ENCODE data around the gene MTMR10. TPM values are rescaled to one million over a fixed set of nuclear protein-coding genes. Genes with fewer than 3 reads are reported as not detected.

The MTMR10 gene
- total and polyA plus RNA-seq, 2 donors (not counting 3 experiments of a cell fraction or from before 2014, with no cell fraction given): 48.3 to 88.5 TPM

DNA sequence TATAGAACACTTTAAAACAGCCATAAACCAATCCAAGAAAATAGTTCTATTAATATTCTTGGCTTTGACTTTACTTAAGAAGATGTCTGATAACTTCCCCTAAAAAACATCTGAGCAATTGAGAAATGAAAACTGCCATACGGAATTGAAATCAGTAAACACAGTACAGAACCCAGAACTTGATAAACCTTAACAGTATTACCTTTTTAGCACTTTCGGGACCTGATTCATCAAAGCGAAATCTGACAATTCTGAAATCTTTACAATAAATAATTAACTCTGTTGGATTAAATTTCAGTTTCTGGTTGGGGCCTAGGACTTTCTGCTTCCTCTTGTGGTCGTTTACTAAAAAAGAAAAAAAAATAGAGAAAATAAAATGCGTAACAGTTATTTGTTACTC, 17.3 kb downstream of the MTMR10 start:
- POLR2A ChIA-PET: interaction anchor here (0.6 kb wide), 1 partner anchor 10 kb away, joined by 3 read pairs; no protein-coding TSS in a partner anchor
- intact Hi-C loops (cut with micrococcal nuclease): no loop called here
- Histone ChIP-seq H3K9me3 (replicated peaks; ENCODE audit: control insufficient read depth, insufficient read depth, low read length) (no peaks in the 10 kb centered on the region), H4K20me1 (replicated peaks; ENCODE audit: control insufficient read depth, extremely low read depth, insufficient read depth, low read length) (peaks cover 4% of the 10 kb centered on the region), H3K27ac (ENCODE audit: insufficient read depth, low read depth, low read length) (no peak overlapping the region), H3K9me1 (replicated peaks; ENCODE audit: control insufficient read depth, extremely low read depth, insufficient read depth, low read length) (no peaks in the 10 kb centered on the region), H3K4me3 (replicated peaks in 1 of 3; ENCODE audit: insufficient read depth in 1 of 3, low read depth in 1 of 3, low read length in 3 of 3) (no peak overlapping the region), H3K4me2 (ENCODE audit: insufficient read depth, low read length) (no peak overlapping the region), H2AFZ (ENCODE audit: low read depth, low read length) (no peak overlapping the region), H3K4me1 (ENCODE audit: control insufficient read depth, extremely low read depth, insufficient read depth, low read length) (no peaks in the 10 kb centered on the region), H3K27me3 (ENCODE audit: control insufficient read depth in 2 of 2, insufficient read depth in 2 of 2, low read length in 2 of 2) (no peaks in the 10 kb centered on the region), H3K79me2 (ENCODE audit: control insufficient read depth, insufficient read depth, low read length) (peaks cover 61% of the 10 kb centered on the region), H3K9ac (replicated peaks; ENCODE audit: extremely low read depth, insufficient read depth, low read length) (no peak overlapping the region), H3K36me3 (ENCODE audit: control insufficient read depth in 2 of 2, extremely low read depth in 1 of 2, insufficient read depth in 2 of 2, low read length in 2 of 2) (peaks cover 18 to 49% of the 10 kb centered on the region in 2 experiments)
- CTCF ChIA-PET: interaction anchor here (0.7 to 6.3 kb wide), 4 partner anchors 10 to 154 kb away, joined by 3 to 90 read pairs (median 4); no protein-coding TSS in a partner anchor
- TF ChIP-seq POLR2AphosphoS5 (IDR thresholded peaks at IDR 0.05; ENCODE audit: insufficient read depth, low read depth, low read length): no peak
- TF ChIP-seq POLR2A (IDR thresholded peaks at IDR 0.05; ENCODE audit: low read depth, low read length): no peak
- TF ChIP-seq FOS (IDR thresholded peaks at IDR 0.05; ENCODE audit: borderline replicate concordance, insufficient read depth, low read length): no peak
- TF ChIP-seq, protein P1, sequence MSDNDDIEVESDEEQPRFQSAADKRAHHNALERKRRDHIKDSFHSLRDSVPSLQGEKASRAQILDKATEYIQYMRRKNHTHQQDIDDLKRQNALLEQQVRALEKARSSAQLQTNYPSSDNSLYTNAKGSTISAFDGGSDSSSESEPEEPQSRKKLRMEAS (IDR thresholded peaks at IDR 0.05; ENCODE audit: insufficient read depth, insufficient read length): no peak
- TF ChIP-seq, protein P2, sequence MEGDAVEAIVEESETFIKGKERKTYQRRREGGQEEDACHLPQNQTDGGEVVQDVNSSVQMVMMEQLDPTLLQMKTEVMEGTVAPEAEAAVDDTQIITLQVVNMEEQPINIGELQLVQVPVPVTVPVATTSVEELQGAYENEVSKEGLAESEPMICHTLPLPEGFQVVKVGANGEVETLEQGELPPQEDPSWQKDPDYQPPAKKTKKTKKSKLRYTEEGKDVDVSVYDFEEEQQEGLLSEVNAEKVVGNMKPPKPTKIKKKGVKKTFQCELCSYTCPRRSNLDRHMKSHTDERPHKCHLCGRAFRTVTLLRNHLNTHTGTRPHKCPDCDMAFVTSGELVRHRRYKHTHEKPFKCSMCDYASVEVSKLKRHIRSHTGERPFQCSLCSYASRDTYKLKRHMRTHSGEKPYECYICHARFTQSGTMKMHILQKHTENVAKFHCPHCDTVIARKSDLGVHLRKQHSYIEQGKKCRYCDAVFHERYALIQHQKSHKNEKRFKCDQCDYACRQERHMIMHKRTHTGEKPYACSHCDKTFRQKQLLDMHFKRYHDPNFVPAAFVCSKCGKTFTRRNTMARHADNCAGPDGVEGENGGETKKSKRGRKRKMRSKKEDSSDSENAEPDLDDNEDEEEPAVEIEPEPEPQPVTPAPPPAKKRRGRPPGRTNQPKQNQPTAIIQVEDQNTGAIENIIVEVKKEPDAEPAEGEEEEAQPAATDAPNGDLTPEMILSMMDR (IDR thresholded peaks at IDR 0.05; ENCODE audit: extremely low read depth in 1 of 2, insufficient read depth in 1 of 2, low read depth in 1 of 2, low read length in 2 of 2): no peak
- TF ChIP-seq MYC (IDR thresholded peaks at IDR 0.05; ENCODE audit: low read depth, low read length): no peak
- no peak for TF ChIP-seq EZH2 (IDR thresholded peaks at IDR 0.05; ENCODE audit: borderline replicate concordance, low read depth, low read length, severe bottlenecking)
- no peak for TF ChIP-seq JUN (IDR thresholded peaks at IDR 0.05; ENCODE audit: borderline replicate concordance, insufficient read depth, insufficient read length, low read depth)
- TF ChIP-seq GATA2 (IDR thresholded peaks at IDR 0.05; ENCODE audit: insufficient read depth, insufficient read length, low read depth, low read length): no peak
- no peak for FAIRE-seq
- dilution Hi-C loops (cut with MboI; ENCODE audit: extremely low pct_ligation_motif_present, low sequenced_read_pairs): no loop called here
- BruUV-seq (replicated peaks): no TSS peak
- DNase-seq (ENCODE audit: low read depth, low spot score): no peak
